ENCODE measurements around the gene CSTB. TPM values are rescaled to one million over a fixed set of nuclear protein-coding genes. Genes with fewer than 3 reads are reported as not detected.
A peak's percentile ranks its signal among the peaks of the same experiment; 100 is the strongest.

CSTB gene
- total and polyA plus RNA-seq, 4 donors, result 33.2 to 263 (median 181) TPM

DNA sequence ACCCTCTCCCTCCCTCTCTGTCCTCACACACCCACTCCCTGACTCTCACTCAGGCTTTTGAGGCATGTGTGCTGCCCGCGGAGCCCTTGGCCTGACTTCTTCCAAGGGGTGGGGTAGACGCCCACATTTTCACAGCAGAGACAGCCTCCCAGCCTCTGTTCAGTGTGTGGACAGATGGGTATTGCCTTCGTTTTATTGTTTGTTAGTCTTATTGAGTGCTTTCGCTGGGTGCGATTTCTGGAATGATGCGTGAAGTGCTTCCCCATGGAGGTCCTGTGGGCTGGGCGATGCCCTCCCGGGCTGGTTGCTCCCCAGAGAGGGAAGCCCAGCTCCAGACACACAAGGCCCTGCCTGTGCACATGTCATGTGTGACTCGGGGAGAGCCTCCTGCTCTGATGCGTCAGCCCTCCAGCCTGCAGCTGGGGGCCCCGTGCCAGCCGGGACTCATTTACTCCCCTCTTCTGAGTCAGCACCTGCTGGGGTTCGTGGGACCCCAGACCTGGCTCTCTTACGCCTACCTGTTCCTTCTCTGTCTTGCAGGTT, 42.5 kb downstream of the CSTB start:
- Histone ChIP-seq H3K4me3 (no peak overlapping the region), H3K27ac (ENCODE audit: low read depth in 1 of 2, low read length in 1 of 2) (peak overlapping the region in 1 of 2 donors; percentile 82), H3K9me3 (ENCODE audit: control insufficient read depth in 4 of 4, insufficient read depth in 3 of 4, low read length in 3 of 4) (no peaks in the 10 kb centered on the region), H3K9ac (ENCODE audit: insufficient read depth in 1 of 2, low read length in 2 of 2) (peak overlapping the region in 1 of 2 donors; percentile 2), H3K36me3 (ENCODE audit: control insufficient read depth in 4 of 4, insufficient read depth in 4 of 4, low read length in 4 of 4) (peaks cover 0 to 25% (median 0%) of the 10 kb centered on the region in 4 donors), H3K4me1 (ENCODE audit: control insufficient read depth in 5 of 5, insufficient read depth in 5 of 5, low read length in 5 of 5) (peaks cover 0 to 28% (median 10%) of the 10 kb centered on the region in 5 donors), H3K27me3 (ENCODE audit: control insufficient read depth in 3 of 3, insufficient read depth in 3 of 3, low read length in 2 of 3) (no peaks in the 10 kb centered on the region)
- WGBS, 2 donors, result 64 to 67% methylated on average over 15 of the region's 15 CpGs
- no peak for ATAC-seq (ENCODE audit: insufficient read depth, low FRiP score)
- DNase-seq, result no peak
- TF ChIP-seq, protein P1, sequence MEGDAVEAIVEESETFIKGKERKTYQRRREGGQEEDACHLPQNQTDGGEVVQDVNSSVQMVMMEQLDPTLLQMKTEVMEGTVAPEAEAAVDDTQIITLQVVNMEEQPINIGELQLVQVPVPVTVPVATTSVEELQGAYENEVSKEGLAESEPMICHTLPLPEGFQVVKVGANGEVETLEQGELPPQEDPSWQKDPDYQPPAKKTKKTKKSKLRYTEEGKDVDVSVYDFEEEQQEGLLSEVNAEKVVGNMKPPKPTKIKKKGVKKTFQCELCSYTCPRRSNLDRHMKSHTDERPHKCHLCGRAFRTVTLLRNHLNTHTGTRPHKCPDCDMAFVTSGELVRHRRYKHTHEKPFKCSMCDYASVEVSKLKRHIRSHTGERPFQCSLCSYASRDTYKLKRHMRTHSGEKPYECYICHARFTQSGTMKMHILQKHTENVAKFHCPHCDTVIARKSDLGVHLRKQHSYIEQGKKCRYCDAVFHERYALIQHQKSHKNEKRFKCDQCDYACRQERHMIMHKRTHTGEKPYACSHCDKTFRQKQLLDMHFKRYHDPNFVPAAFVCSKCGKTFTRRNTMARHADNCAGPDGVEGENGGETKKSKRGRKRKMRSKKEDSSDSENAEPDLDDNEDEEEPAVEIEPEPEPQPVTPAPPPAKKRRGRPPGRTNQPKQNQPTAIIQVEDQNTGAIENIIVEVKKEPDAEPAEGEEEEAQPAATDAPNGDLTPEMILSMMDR (IDR thresholded peaks at IDR 0.05; ENCODE audit: control extremely low read depth, extremely low read depth), result no peak

DNA sequence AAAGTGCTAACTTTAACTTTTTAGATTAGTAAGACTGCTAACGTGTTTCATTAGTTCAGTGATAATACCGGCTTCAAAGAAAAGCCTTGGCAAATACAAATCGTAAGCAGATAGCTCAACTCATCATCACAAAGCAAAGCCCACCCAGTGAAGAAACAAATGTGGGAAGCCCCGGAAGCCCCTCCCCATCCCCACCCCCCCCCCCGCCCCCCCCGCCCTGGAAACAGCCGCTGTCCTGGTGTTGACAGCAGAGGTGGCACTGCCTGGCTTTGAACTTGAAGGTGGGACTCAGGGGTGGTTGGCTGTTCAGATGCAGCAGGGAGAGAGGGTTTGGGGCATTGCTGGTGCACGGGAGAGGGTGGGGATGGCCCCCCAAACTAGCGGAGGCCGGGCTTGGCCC, 43.0 kb downstream of the CSTB start:
- Histone ChIP-seq H3K27me3 (ENCODE audit: control insufficient read depth in 3 of 3, insufficient read depth in 3 of 3, low read length in 2 of 3) (no peaks in the 10 kb centered on the region), H3K4me3 (no peak overlapping the region), H3K9me3 (ENCODE audit: control insufficient read depth in 4 of 4, insufficient read depth in 3 of 4, low read length in 3 of 4) (no peaks in the 10 kb centered on the region), H3K9ac (ENCODE audit: insufficient read depth in 1 of 2, low read length in 2 of 2) (peak overlapping the region in 1 of 2 donors; percentile 2), H3K27ac (ENCODE audit: low read depth in 1 of 2, low read length in 1 of 2) (peak overlapping the region in 1 of 2 donors; percentile 2), H3K36me3 (ENCODE audit: control insufficient read depth in 4 of 4, insufficient read depth in 4 of 4, low read length in 4 of 4) (peaks cover 0 to 23% (median 0%) of the 10 kb centered on the region in 4 donors), H3K4me1 (ENCODE audit: control insufficient read depth in 5 of 5, insufficient read depth in 5 of 5, low read length in 5 of 5) (peaks cover under 1 to 33% (median 11%) of the 10 kb centered on the region in 5 donors)
- DNase-seq (no peak), ATAC-seq (ENCODE audit: insufficient read depth, low FRiP score) (no peak)
- WGBS, 2 donors, result 31 to 60% methylated on average over 10 of the region's 10 CpGs
- TF ChIP-seq, protein P1 (IDR thresholded peaks at IDR 0.05; ENCODE audit: control extremely low read depth, extremely low read depth), result no peak

DNA sequence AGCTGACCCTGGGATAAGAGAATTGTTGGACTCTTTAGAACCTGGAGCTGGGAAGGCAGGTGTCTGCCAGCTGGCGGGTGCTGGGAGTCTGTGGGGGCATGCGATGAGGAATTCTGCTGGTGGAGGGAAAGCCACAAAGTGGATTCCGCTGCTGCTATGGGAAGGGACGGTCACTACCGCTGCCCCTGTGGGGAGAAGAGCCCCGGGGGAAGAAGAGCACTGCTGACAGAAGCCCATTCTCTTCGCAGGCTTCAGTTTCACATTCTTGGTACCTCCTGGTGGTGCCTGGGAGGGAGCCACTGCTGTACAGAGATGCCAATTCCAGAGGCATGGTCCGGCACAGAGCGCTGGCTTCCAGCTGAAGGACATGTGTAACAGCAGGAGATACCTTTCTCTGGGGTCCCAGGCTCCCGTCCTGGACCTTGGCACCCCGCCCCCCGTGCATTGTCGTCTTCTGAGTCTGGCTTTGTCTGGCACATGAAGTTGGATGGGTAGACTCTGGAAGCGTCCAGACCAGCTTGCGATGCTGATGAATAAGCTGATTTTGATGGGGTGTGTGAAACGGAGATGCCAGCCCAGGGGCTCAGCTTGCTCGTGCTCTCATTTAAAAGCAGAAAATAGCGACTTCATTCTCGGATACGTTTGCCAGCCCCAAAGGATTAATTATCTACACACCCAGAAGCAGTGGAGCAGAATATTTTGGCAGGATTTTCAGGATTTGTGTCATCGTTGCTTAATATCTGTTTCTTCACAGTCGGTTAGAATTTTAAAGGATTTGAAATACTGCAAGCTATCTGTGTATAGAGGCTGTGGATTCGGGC, 44.0 kb downstream of the CSTB start:
- TF ChIP-seq, protein P1 (IDR thresholded peaks at IDR 0.05; ENCODE audit: control extremely low read depth, extremely low read depth), result no peak
- DNase-seq (peak in 2 of 3 donors; percentile 46 to 73), ATAC-seq (ENCODE audit: insufficient read depth, low FRiP score) (no peak)
- peaks cover 2 to 37% (median 15%) of the 10 kb centered on the region in 5 donors for H3K4me1 ChIP-seq (ENCODE audit: control insufficient read depth in 5 of 5, insufficient read depth in 5 of 5, low read length in 5 of 5)
- H3K4me3 ChIP-seq, result no peak overlapping the region
- no peaks in the 10 kb centered on the region for H3K9me3 ChIP-seq (ENCODE audit: control insufficient read depth in 4 of 4, insufficient read depth in 3 of 4, low read length in 3 of 4)
- WGBS, 2 donors, result 78 to 80% methylated on average over 23 of the region's 23 CpGs
- H3K27ac ChIP-seq (ENCODE audit: low read depth in 1 of 2, low read length in 1 of 2), result no peak overlapping the region
- peaks cover 0 to 15% (median 0%) of the 10 kb centered on the region in 4 donors for H3K36me3 ChIP-seq (ENCODE audit: control insufficient read depth in 4 of 4, insufficient read depth in 4 of 4, low read length in 4 of 4)
- H3K9ac ChIP-seq (ENCODE audit: insufficient read depth in 1 of 2, low read length in 2 of 2), result no peak overlapping the region
- no peaks in the 10 kb centered on the region for H3K27me3 ChIP-seq (ENCODE audit: control insufficient read depth in 3 of 3, insufficient read depth in 3 of 3, low read length in 2 of 3)
